Hindlimb muscle (tissue), 1 donor: ENCODE results near the gene GPC4. TPM values are rescaled to one million over a fixed set of nuclear protein-coding genes. Genes with fewer than 3 reads are reported as not detected.

Source experiments
- DNase-seq: peaks from one replicate; pipeline ENCODE4 v3.0.0-alpha.2; 2013
- polyA plus RNA-seq: library from polyadenylated mRNA; unstranded; fragments of 120-200 nt; gene quantifications from one replicate; pipeline ENCODE4 v1.2.1, GENCODE V29; 2013; ENCODE audit not compliant: insufficient read length

GPC4 gene
- polyA plus RNA-seq, result 98.8 TPM

- peak; percentile 72 for DNase-seq
These were observed at the start of gene GPC4 for GRCh38 chrX:133415276-133416105. Gene GPC4 (minus strand): TSS chrX:133415489. CDS start chrX:133414965, 524 bp downstream.

GRCh38 chrX:133461231-133461630 lies 45.9 kb upstream of the GPC4 start:
- no peak for DNase-seq

GRCh38 chrX:133454924-133455323 lies 39.6 kb upstream of the GPC4 start:
- no peak for DNase-seq

GRCh38 chrX:133454491-133454914 lies 39.2 kb upstream of the GPC4 start:
- DNase-seq, result no peak

- DNase-seq, result no peak
These were observed 33.3 kb upstream of the GPC4 start for GRCh38 chrX:133448512-133449076.

GRCh38 chrX:133444952-133445831 lies 29.9 kb upstream of the GPC4 start:
- no peak for DNase-seq

- DNase-seq, result no peak
These were observed 28.9 kb upstream of the GPC4 start for GRCh38 chrX:133444196-133444595.

- no peak for DNase-seq
These were observed 25.5 kb upstream of the GPC4 start for GRCh38 chrX:133440797-133441163.

GRCh38 chrX:133440081-133440796 lies 24.9 kb upstream of the GPC4 start:
- no peak for DNase-seq

GRCh38 chrX:133437766-133438165 lies 22.5 kb upstream of the GPC4 start:
- DNase-seq, result no peak

- no peak for DNase-seq
These were observed 22.1 kb upstream of the GPC4 start for GRCh38 chrX:133437356-133437755.

GRCh38 chrX:133435544-133436124 lies 20.3 kb upstream of the GPC4 start:
- DNase-seq, result no peak

- DNase-seq, result no peak
These were observed 19.0 kb upstream of the GPC4 start for GRCh38 chrX:133434197-133434820.

- DNase-seq, result no peak
These were observed 4.6 kb upstream of the GPC4 start for GRCh38 chrX:133419911-133420310.

- no peak for DNase-seq
These were observed 3.3 kb upstream of the GPC4 start for GRCh38 chrX:133418588-133418987.

GRCh38 chrX:133417364-133417763 lies 2.1 kb upstream of the GPC4 start:
- no peak for DNase-seq

GRCh38 chrX:133414406-133415275 lies 648 bp downstream of the GPC4 start:
- DNase-seq, result no peak

- no peak for DNase-seq
These were observed 1.9 kb downstream of the GPC4 start for GRCh38 chrX:133413218-133413925.

- no peak for DNase-seq
These were observed 2.6 kb downstream of the GPC4 start for GRCh38 chrX:133412665-133413064.

- no peak for DNase-seq
These were observed 3.0 kb downstream of the GPC4 start for GRCh38 chrX:133412246-133412645.
